A549 (cell line): Measurements from ENCODE around the gene TASP1. TPM values are rescaled to one million over a fixed set of nuclear protein-coding genes. Genes with fewer than 3 reads are reported as not detected.
"Not testable (repeated sequence)": the region's sequence is repeated elsewhere in the genome, so short reads cannot be mapped to it uniquely, and the experiment has no call there.

Experiments
- ATAC-seq, 2 experiments: fragments of 200-7000 bp in 1 of 2; fragments of >200 bp in 1 of 2; cut with Nextera tagmentation in 1 of 2; cut with Tn5 transposase in 1 of 2; 3 replicates each; pipeline versions ENCODE4 v1.8.0 to v1.9.1; 2018 to 2020; ENCODE audit warnings: mild to moderate bottlenecking in 1 of 2, moderate library complexity in 1 of 2
- CTCF ChIA-PET: fragments of 300-600 bp; sonication (Branson Sonifier 250); formaldehyde crosslinking; extraction: SDS; loops from one replicate; lab custom pipeline; 2021; ENCODE audit warnings: antibody characterized with exemption, inconsistent platforms; lab: Yijun Ruan, JAX
- POLR2A ChIA-PET: fragments of 350-600 bp; formaldehyde crosslinking; extraction: SDS; loops from one replicate; lab custom pipeline; 2021; ENCODE audit warnings: antibody characterized with exemption, inconsistent platforms; lab: Yijun Ruan, JAX
- DNase-seq, 2 experiments: peaks; one replicate each; pipeline versions ENCODE4 v3.0.0 to v3.0.0-alpha.2; 2011 to 2016; ENCODE audit warnings: low read depth in 1 of 2, low spot score in 1 of 2
- FAIRE-seq: peaks from 2 replicates; lab custom pipeline; 2011; peaks lifted over from hg19 to GRCh38; lab: Jason Lieb, UNC
- H3K27ac ChIP-seq, 2 experiments: fragments of >200 bp; sonication (Bioruptor Twin); formaldehyde crosslinking; 3 replicates each; pipeline ENCODE4 v1.5.1; 2016 to 2017
- H3K4me1 ChIP-seq: fragments of >200 bp; sonication (Bioruptor Twin); formaldehyde crosslinking; 3 replicates; pipeline ENCODE4 v1.6.1; 2016
- H3K4me2 ChIP-seq: fragments of >200 bp; sonication (Bioruptor Twin); formaldehyde crosslinking; 3 replicates; pipeline ENCODE4 v1.6.1; 2016
- H3K4me3 ChIP-seq: fragments of >200 bp; sonication (Bioruptor Twin); formaldehyde crosslinking; 3 replicates; pipeline ENCODE4 v1.5.1; 2016
- H3K9me3 ChIP-seq: fragments of >200 bp; sonication (Bioruptor Twin); formaldehyde crosslinking; 3 replicates; pipeline ENCODE4 v1.6.1; 2016
- CBX8 ChIP-seq: fragments of 200-600 bp; sonication (generic); IDR thresholded peaks from 2 replicates; pipeline ENCODE4 v1.6.1; 2016
- CEBPB ChIP-seq, 2 experiments: fragments of >200 bp in 1 of 2; sonication (Bioruptor Twin) in 1 of 2; formaldehyde crosslinking in 1 of 2; IDR thresholded peaks; 2 replicates each; pipeline ENCODE4 v1.6.1; 2012 to 2016
- CHD2 ChIP-seq: fragments of 150-350 bp; IDR thresholded peaks from 2 replicates; pipeline ENCODE4 v1.6.1; 2014; ENCODE audit warnings: low read length; ENCODE audit not compliant: partially characterized antibody
- EHF ChIP-seq: fragments of 250-450 bp; sonication (Bioruptor Pico); IDR thresholded peaks from 2 replicates; pipeline ENCODE4 v1.5.0; 2020; ENCODE audit warnings: mild to moderate bottlenecking
- FOSB ChIP-seq: fragments of 250-450 bp; sonication (Bioruptor Pico); IDR thresholded peaks from 2 replicates; pipeline ENCODE4 v1.5.0; 2020; ENCODE audit warnings: mild to moderate bottlenecking, moderate library complexity
- HEYL ChIP-seq: fragments of 250-450 bp; sonication (Bioruptor Pico); IDR thresholded peaks from 2 replicates; pipeline ENCODE4 v1.8.0; 2021; ENCODE audit warnings: mild to moderate bottlenecking, moderate library complexity
- JUN ChIP-seq, 2 experiments: fragments of >200 bp; sonication (Bioruptor Twin); formaldehyde crosslinking; IDR thresholded peaks; 2 replicates in 1 of 2; 3 replicates in 1 of 2; pipeline ENCODE4 v1.6.1; 2016 to 2017
- KDM5A ChIP-seq: fragments of 200-600 bp; sonication (generic); IDR thresholded peaks from 2 replicates; pipeline ENCODE4 v1.6.1; 2016; ENCODE audit warnings: antibody characterized with exemption, mild to moderate bottlenecking
- POLR2A ChIP-seq: IDR thresholded peaks from 2 replicates; pipeline ENCODE4 v1.6.1; 2012; ENCODE audit warnings: mild to moderate bottlenecking, low read length
- POLR2AphosphoS2 ChIP-seq: conservative IDR thresholded peaks from 2 replicates; pipeline ENCODE4 v1.6.1; 2012; ENCODE audit warnings: low read length, improper control_type of control experiment, inconsistent platforms
- RCOR1 ChIP-seq: fragments of 150-350 bp; IDR thresholded peaks from 2 replicates; pipeline ENCODE4 v1.6.1; 2014; ENCODE audit warnings: antibody characterized with exemption, low read length, low read depth
- RNF2 ChIP-seq: fragments of 200-600 bp; sonication (generic); IDR thresholded peaks from 2 replicates; pipeline ENCODE4 v1.6.1; 2016; ENCODE audit warnings: low read depth, mild to moderate bottlenecking, antibody characterized with exemption, moderate library complexity, borderline replicate concordance
- SMC3 ChIP-seq: fragments of >200 bp; sonication (Bioruptor Twin); formaldehyde crosslinking; IDR thresholded peaks from 3 replicates; pipeline ENCODE4 v1.6.1; 2018; ENCODE audit warnings: inconsistent platforms
- ZC3H11A ChIP-seq: fragments of 450-650 bp; IDR thresholded peaks from 2 replicates; pipeline ENCODE4 v1.6.1; 2014; ENCODE audit warnings: antibody characterized with exemption, mild to moderate bottlenecking
- ZFP36 ChIP-seq: fragments of 450-650 bp; IDR thresholded peaks from 2 replicates; pipeline ENCODE4 v1.6.1; 2014; ENCODE audit warnings: borderline replicate concordance; ENCODE audit not compliant: partially characterized antibody
- ZNF302 ChIP-seq: fragments of 250-450 bp; sonication (Bioruptor Pico); IDR thresholded peaks from 2 replicates; pipeline ENCODE4 v1.9.0; 2021; ENCODE audit warnings: inconsistent platforms, mild to moderate bottlenecking, moderate library complexity
- WGBS: methylation state at CpG from one replicate; pipeline ENCODE4 v1.1.6; 2017; ENCODE audit errors: missing lambda C conversion rate; 5-methylcytosine and 5-hydroxymethylcytosine counted together
- polyA plus RNA-seq, 4 experiments: library from polyadenylated mRNA; depleted of rRNA in 3 of 4; stranded (reverse); fragments of >200 nt; fragmentation: RNase III in 1 of 4; extraction: RNeasy Plus Mini Kit Qiagen cat#74134 plus additional on column Dnase treatment in 1 of 4; gene quantifications; 2 replicates in 3 of 4; 3 replicates in 1 of 4; pipeline ENCODE4 v1.2.3, GENCODE V29; 2011 to 2017
- TF ChIP-seq, protein P1 (sequence below): fragments of 450-650 bp; IDR thresholded peaks from 2 replicates; pipeline ENCODE4 v1.6.1; 2014; ENCODE audit warnings: antibody characterized with exemption
- TF ChIP-seq, protein P2 (sequence below): IDR thresholded peaks from 2 replicates; pipeline ENCODE4 v1.6.1; 2012; ENCODE audit warnings: low read depth, borderline replicate concordance

Gene TASP1
- polyA plus RNA-seq, 2 of the 4 experiments (the other 2 are of a cell fraction), result 9.5 to 18.2 TPM

DNA sequence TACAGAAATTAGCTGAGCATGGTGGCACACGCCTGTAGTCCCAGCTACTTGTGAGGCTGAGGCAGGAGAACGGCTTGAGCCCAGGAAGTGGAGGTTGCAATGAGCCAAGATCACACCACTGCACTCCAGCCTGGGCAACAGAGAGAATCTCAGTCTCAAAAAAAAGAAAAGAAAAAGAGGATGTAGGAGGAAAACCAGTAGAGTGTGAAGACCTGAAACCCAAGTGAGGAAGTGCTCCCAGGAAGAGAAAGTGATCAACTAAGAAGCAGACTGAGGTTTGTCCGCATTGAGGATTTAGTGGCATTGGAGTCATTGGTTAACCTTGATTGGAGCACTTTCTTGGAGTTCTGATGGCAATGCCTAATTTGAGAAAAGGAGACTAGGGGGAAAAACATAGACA lies 20.6 kb upstream of the TASP1 start:
- no peak overlapping the region for H3K4me3 ChIP-seq
- H3K27ac ChIP-seq, result no peak overlapping the region
- no peaks in the 10 kb centered on the region for H3K9me3 ChIP-seq
- no peak for TF ChIP-seq CHD2
- TF ChIP-seq JUN (IDR thresholded peaks at IDR 0.05), result no peak
- TF ChIP-seq RCOR1, result no peak
- no peak for TF ChIP-seq ZC3H11A
- no peak for TF ChIP-seq ZNF302 (CRISPR knock-in tag)
- TF ChIP-seq, all 56 proteins: peak for 0
- no peak for FAIRE-seq
- no peak overlapping the region for H3K4me2 ChIP-seq
- no peak for DNase-seq
- ChIA-PET POLR2A (no interaction called here), CTCF (no interaction called here)
- ATAC-seq, result no peak
- 60% methylated on average over 3 of the region's 3 CpGs for WGBS
- H3K4me1 ChIP-seq, result no peaks in the 10 kb centered on the region

DNA sequence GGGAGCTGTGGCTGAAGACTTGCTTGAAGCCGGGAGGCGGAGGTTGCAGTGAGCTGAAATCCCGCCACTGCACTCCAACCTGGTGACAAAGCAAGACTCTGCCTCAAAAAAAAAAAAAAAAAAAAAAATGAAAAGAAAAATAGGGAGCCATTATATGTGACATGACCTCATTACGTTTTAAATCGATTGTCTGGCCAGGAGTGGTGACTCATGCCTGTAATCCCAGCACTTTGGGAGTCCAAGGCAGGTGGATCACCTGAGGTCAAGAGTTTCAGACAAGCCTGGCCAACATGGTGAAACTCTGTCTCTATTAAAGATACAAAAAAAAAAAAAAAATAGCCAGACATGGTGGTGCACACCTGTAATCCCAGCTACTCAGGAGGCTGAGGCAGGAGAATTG lies 19.3 kb upstream of the TASP1 start:
- H3K4me2 ChIP-seq, H3K4me3 ChIP-seq, H3K9me3 ChIP-seq, H3K4me1 ChIP-seq, POLR2A ChIA-PET, FAIRE-seq, H3K27ac ChIP-seq, DNase-seq, ATAC-seq: not testable (repeated sequence)
- 59% methylated on average over 5 of the region's 5 CpGs for WGBS
- CTCF ChIA-PET, result interaction anchor here (0.8 to 0.9 kb wide), 3 partner anchors 8 to 13 kb away, joined by 3 to 4 read pairs (median 3); no protein-coding TSS in a partner anchor

DNA sequence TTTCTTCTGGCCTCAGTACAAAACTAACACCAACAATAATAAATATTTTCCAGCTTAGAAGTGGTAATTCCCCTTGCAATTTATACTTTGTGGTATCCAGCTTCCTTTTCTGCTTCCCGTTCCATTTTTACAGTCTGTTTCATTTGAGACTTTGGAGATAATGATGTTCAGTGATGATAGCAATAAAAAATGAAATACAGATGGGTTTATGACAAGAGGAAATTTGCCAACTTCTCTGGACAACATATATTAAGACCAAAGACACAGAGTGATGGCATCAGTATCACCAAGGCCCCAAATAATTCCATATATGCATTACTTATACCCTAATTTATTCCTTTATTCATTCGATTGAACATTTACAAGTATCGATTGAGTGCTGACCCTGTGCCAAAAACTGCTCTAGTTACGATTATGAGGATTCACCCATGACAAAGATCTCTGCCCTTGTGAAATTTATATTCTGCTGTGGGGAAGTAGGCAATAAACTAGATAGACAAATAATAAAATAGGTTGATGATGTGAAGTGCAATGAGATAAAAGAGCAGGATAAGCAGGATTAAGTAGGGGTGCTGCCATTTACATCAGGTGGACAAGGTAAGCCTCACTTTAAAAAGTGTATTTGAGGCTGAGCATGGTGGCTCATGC lies 18.1 kb upstream of the TASP1 start:
- no peak for FAIRE-seq
- H3K4me3 ChIP-seq, result no peak overlapping the region
- no peak for TF ChIP-seq JUN (IDR thresholded peaks at IDR 0.05)
- no peak for TF ChIP-seq POLR2AphosphoS2
- TF ChIP-seq, protein P1, sequence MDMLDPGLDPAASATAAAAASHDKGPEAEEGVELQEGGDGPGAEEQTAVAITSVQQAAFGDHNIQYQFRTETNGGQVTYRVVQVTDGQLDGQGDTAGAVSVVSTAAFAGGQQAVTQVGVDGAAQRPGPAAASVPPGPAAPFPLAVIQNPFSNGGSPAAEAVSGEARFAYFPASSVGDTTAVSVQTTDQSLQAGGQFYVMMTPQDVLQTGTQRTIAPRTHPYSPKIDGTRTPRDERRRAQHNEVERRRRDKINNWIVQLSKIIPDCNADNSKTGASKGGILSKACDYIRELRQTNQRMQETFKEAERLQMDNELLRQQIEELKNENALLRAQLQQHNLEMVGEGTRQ, result no peak
- no peak for TF ChIP-seq CBX8
- no peak for TF ChIP-seq CEBPB (IDR thresholded peaks at IDR 0.05)
- no peak for TF ChIP-seq KDM5A
- TF ChIP-seq HEYL (CRISPR knock-in tag), result no peak
- TF ChIP-seq RNF2, result no peak
- TF ChIP-seq ZNF302 (CRISPR knock-in tag), result no peak
- TF ChIP-seq RCOR1, result no peak
- no peak for TF ChIP-seq EHF
- TF ChIP-seq ZFP36, result no peak
- H3K4me1 ChIP-seq, result no peaks in the 10 kb centered on the region
- DNase-seq, result no peak
- ChIA-PET POLR2A (no interaction called here), CTCF (no interaction called here)
- ATAC-seq, result no peak
- H3K9me3 ChIP-seq, result no peaks in the 10 kb centered on the region
- H3K27ac ChIP-seq, result no peak overlapping the region
- WGBS, result 70% methylated on average over 4 of the region's 4 CpGs
- no peak overlapping the region for H3K4me2 ChIP-seq

DNA sequence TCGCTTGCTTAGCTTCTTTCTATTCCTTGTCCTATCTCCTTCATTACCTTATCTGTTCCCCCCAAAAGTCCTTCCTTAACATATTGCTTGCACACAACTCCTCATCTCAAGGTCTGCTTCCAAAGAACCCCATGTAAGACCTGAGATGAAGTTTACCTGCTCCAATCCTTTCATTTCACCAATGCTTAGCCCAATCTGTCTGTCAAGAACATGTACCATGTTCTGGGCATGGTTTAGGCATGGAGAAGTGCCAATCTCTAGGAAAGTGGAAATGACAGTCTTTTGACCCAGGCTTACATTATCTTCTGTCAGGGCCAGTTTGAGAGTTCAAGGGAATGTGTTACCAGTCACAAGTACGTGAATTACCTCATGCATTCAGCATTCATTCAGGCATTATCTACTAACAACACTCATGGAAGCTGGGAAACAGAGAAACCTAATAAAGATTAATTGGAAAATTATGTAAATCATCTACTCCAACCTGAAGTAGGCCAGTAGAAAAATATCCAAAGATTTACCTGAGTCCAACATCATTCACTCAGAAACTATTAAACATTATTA lies 15.8 kb upstream of the TASP1 start:
- FAIRE-seq (no peak), DNase-seq (no peak), ATAC-seq (no peak)
- Histone ChIP-seq H3K4me1 (no peaks in the 10 kb centered on the region), H3K9me3 (no peaks in the 10 kb centered on the region), H3K4me3 (no peak overlapping the region), H3K4me2 (no peak overlapping the region), H3K27ac (no peak overlapping the region)
- POLR2A ChIA-PET, result no interaction called here
- TF ChIP-seq ZC3H11A (no peak), RNF2 (no peak), FOSB (CRISPR knock-in tag) (no peak), POLR2A (no peak), SMC3 (no peak)
- TF ChIP-seq, protein P2, sequence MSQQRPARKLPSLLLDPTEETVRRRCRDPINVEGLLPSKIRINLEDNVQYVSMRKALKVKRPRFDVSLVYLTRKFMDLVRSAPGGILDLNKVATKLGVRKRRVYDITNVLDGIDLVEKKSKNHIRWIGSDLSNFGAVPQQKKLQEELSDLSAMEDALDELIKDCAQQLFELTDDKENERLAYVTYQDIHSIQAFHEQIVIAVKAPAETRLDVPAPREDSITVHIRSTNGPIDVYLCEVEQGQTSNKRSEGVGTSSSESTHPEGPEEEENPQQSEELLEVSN, result no peak
- CTCF ChIA-PET, result interaction anchor here (0.6 to 0.9 kb wide), 2 partner anchors 33 to 556 kb away, joined by 3 read pairs; no protein-coding TSS in a partner anchor
- 56% methylated on average over 2 of the region's 2 CpGs for whole genome bisulfite sequencing
